ENCODE results near the gene SRRM2. TPM values are rescaled to one million over a fixed set of nuclear protein-coding genes. Genes with fewer than 3 reads are reported as not detected.

The SRRM2 gene
- total and polyA plus RNA-seq, 8 donors = 142 to 2,165 (median 655) TPM

DNA sequence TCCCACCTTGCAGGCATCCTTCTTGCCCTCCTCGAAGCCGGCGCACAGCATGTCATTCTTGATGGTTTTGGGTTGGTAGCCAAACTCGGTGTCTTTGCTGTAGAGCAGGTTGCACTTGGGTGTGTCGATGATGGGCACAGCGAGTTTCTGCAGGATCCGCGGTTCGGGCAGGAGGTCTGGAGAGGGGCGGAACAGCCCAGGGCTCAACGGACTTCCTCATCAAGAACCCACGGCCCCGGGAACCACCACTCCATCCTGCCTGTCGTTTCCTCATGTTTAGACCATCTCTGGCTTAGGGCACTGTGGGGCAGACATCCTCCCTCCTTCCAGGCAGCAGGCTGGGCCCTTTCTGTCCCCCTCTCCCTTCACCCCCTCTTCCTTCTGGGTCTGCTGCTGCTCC is 38.9 kb upstream of the SRRM2 start:
- no peak for TF ChIP-seq POLR2AphosphoS5 (IDR thresholded peaks at IDR 0.05)
- DNase-seq = no peak
- 63 to 79% (median 73%) methylated on average over 11 to 14 of the region's 14 CpGs for WGBS, 5 donors
- intact Hi-C loops (cut with DNase I; ENCODE audit: low total_unique reads) = no loop called here
- Histone ChIP-seq H3K4me1 (peaks cover 7 to 11% (median 9%) of the 10 kb centered on the region in 4 donors), H3K27ac (no peak overlapping the region), H3K9me3 (no peaks in the 10 kb centered on the region), H3K27me3 (peaks cover 0 to 19% (median 9%) of the 10 kb centered on the region in 3 donors), H3K36me3 (peaks cover 4 to 20% (median 18%) of the 10 kb centered on the region in 4 donors), H3K4me3 (no peak overlapping the region)

DNA sequence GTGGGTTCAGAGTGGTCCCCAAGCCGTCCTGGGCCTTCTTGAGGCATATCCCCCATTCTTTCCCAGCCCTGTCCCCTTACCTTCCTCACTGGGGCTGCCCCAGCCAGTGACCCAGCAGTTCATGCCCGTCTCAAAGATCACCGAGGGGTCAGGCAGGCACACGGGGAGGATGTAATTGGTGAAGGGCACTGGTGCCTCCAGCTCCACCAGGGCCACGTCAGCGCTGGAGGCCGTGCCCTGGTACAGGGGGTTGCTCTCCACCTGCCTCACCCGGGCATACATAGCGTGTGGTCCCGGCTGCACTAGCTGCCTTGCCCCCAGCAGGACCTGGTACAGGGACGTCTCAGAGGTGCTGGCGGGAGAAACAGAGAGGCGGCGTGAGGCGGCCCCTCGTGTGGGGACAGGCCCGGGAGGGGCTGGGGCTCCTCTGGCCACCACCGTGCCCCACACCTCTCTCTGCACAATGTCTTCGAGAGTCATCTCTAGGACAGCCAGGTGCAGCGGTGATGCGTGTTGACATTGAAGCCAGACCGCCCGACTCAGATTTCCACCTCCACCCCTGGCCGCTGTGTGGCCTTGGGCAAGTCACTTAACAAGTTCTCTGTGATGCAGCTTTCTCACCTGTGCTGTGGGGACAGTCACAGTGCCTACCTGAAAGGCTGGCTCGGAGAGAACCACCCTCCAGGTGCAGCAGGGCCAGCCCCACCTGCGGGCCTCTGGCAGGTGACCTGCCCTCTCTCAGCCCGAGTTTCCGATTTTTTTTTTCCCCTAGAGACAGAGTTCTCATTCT is 38.3 kb upstream of the SRRM2 start:
- no peak for TF ChIP-seq POLR2A (IDR thresholded peaks at IDR 0.05)
- no peak for TF ChIP-seq POLR2AphosphoS5 (IDR thresholded peaks at IDR 0.05)
- no peak for TF ChIP-seq EP300 (IDR thresholded peaks at IDR 0.05)
- TF ChIP-seq, protein P1, sequence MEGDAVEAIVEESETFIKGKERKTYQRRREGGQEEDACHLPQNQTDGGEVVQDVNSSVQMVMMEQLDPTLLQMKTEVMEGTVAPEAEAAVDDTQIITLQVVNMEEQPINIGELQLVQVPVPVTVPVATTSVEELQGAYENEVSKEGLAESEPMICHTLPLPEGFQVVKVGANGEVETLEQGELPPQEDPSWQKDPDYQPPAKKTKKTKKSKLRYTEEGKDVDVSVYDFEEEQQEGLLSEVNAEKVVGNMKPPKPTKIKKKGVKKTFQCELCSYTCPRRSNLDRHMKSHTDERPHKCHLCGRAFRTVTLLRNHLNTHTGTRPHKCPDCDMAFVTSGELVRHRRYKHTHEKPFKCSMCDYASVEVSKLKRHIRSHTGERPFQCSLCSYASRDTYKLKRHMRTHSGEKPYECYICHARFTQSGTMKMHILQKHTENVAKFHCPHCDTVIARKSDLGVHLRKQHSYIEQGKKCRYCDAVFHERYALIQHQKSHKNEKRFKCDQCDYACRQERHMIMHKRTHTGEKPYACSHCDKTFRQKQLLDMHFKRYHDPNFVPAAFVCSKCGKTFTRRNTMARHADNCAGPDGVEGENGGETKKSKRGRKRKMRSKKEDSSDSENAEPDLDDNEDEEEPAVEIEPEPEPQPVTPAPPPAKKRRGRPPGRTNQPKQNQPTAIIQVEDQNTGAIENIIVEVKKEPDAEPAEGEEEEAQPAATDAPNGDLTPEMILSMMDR (IDR thresholded peaks at IDR 0.05) = no peak
- no peak for DNase-seq
- Histone ChIP-seq H3K27ac (no peak overlapping the region), H3K4me1 (peaks cover 11 to 17% (median 13%) of the 10 kb centered on the region in 4 donors), H3K36me3 (peaks cover 0 to 13% (median 12%) of the 10 kb centered on the region in 4 donors), H3K9me3 (no peaks in the 10 kb centered on the region), H3K27me3 (peaks cover 0 to 19% (median 9%) of the 10 kb centered on the region in 3 donors), H3K4me3 (no peak overlapping the region)
- 72 to 77% (median 76%) methylated on average over 17 to 28 of the region's 28 CpGs for WGBS, 5 donors
- intact Hi-C loops (cut with DNase I; ENCODE audit: low total_unique reads) = no loop called here

DNA sequence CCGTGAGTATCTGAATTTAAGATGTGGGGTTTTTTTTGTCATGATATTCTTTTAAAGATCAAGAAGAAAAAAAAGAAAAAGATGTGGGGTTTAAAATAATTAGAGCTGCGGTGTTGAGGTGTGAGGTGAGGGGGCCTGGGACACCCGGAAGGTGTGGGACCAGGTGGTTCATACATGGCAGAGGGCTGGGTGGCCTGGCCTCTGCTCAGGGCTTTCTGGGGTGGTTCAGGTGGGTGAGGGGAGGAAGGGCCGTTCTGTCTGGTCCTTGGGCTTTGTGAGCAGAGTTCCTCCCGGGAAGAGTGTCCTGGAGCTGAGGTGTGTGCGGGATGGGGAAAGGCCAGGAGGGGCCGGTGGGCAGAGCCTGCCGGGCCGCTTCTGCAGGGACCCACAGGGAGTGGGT is 37.4 kb upstream of the SRRM2 start:
- H3K4me1 ChIP-seq = peaks cover 20 to 26% (median 22%) of the 10 kb centered on the region in 4 donors
- peak overlapping the region in 1 of 4 donors; percentile 29 for H3K4me3 ChIP-seq
- no peaks in the 10 kb centered on the region for H3K9me3 ChIP-seq
- TF ChIP-seq POLR2AphosphoS5 (IDR thresholded peaks at IDR 0.05) (no peak), EP300 (IDR thresholded peaks at IDR 0.05) (no peak), POLR2A (IDR thresholded peaks at IDR 0.05) (no peak)
- TF ChIP-seq, protein P1 (IDR thresholded peaks at IDR 0.05) = no peak
- no peak for DNase-seq
- no peak overlapping the region for H3K27ac ChIP-seq
- 25 to 31% (median 28%) methylated on average over 8 to 9 of the region's 9 CpGs for WGBS, 5 donors
- H3K36me3 ChIP-seq = peaks cover 0 to 4% (median 3%) of the 10 kb centered on the region in 4 donors
- intact Hi-C loops (cut with DNase I; ENCODE audit: low total_unique reads) = no loop called here
- peaks cover 0 to 19% (median 9%) of the 10 kb centered on the region in 3 donors for H3K27me3 ChIP-seq

DNA sequence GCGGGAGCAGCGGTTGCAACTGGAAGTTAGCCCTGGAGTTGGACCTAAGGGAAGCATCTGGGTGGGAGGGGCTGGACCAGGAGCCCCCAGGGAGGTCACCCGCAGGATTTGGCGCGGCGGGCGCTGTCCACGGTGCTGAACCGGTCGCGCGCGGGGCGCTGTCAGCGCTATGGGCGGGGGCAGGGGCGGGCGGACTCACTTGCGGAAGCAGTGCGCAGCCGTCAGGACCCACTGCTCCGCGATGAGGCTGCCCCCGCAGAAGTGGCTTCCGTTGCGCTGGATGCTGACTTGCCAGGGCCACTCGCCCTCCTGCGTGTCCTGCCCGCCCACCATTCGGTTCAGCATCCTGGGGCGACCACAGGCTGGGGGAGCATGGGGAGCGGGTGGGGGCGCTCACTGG is 36.9 kb upstream of the SRRM2 start:
- Histone ChIP-seq H3K4me1 (peaks cover 24 to 31% (median 27%) of the 10 kb centered on the region in 4 donors), H3K9me3 (no peaks in the 10 kb centered on the region), H3K36me3 (no peaks in the 10 kb centered on the region), H3K27me3 (peaks cover 0 to 19% (median 9%) of the 10 kb centered on the region in 3 donors), H3K4me3 (peak overlapping the region in 2 of 4 donors; percentile 16 to 29), H3K27ac (no peak overlapping the region)
- peak; percentile 66 to 88 for DNase-seq
- intact Hi-C loops (cut with DNase I; ENCODE audit: low total_unique reads) = no loop called here
- TF ChIP-seq, protein P1 (IDR thresholded peaks at IDR 0.05) = no peak
- 5 to 9% (median 7%) methylated on average over 22 to 33 of the region's 33 CpGs for WGBS, 5 donors

Measured in stomach (tissue), 9 donors.